GM10266 (cell line): ENCODE data around the gene MFSD2A.

Experiments used
- DNase-seq: peaks from one replicate; pipeline ENCODE4 v3.0.0; 2012; ENCODE audit errors: extremely low spot score
- CTCF ChIP-seq: IDR thresholded peaks from 2 replicates; pipeline ENCODE4 v1.5.1; 2012; ENCODE audit warnings: mild to moderate bottlenecking, low read depth; ENCODE audit not compliant: control insufficient read depth, insufficient read depth; ENCODE audit errors: missing control alignments

Gene MFSD2A

GRCh38 chr1:40014812-40015594 is 60.1 kb downstream of the MFSD2A start:
- no peak for TF ChIP-seq CTCF
- no peak for DNase-seq

GRCh38 chr1:40017951-40018575 is 63.1 kb downstream of the MFSD2A start:
- no peak for DNase-seq
- TF ChIP-seq CTCF = no peak
